Adrenal gland (tissue), 12 donors: Measurements from ENCODE around the gene UNC93B1. TPM values are rescaled to one million over a fixed set of nuclear protein-coding genes. Genes with fewer than 3 reads are reported as not detected.

Experiments
- DNase-seq, 7 donors: peaks; one replicate each; pipeline ENCODE4 v3.0.0-alpha.2; 2019 to 2020
- H3K27ac ChIP-seq, 5 donors: fragments of 200-600 bp; sonication (generic) in 4 of 5; 1 replicate in 3 of 5; 2 replicates in 2 of 5; pipeline versions ENCODE4 v1.5.1 to v1.8.0; 2016 to 2020; ENCODE audit warnings: mild to moderate bottlenecking in 1 of 5
- H3K27me3 ChIP-seq: fragments of 200-600 bp; 2 replicates; pipeline ENCODE4 v1.8.0; 2021
- H3K36me3 ChIP-seq, 2 donors: fragments of 200-600 bp; replicated peaks in 1 of 2; 1 replicate in 1 of 2; 2 replicates in 1 of 2; pipeline versions ENCODE4 v1.5.1 to v1.8.0; 2018 to 2022
- H3K4me1 ChIP-seq, 2 donors: fragments of 200-600 bp; replicated peaks in 1 of 2; 1 replicate in 1 of 2; 2 replicates in 1 of 2; pipeline versions ENCODE4 v1.5.1 to v1.8.0; 2018 to 2021
- H3K4me3 ChIP-seq, 4 donors: fragments of 200-600 bp; sonication (generic) in 3 of 4; one replicate each; pipeline ENCODE4 v1.5.1; 2016 to 2018
- H3K9me3 ChIP-seq, 3 donors: fragments of 200-600 bp; sonication (generic) in 1 of 3; replicated peaks in 1 of 3; 1 replicate in 2 of 3; 2 replicates in 1 of 3; pipeline versions ENCODE4 v1.5.1 to v1.8.0; 2016 to 2021
- POLR2A ChIP-seq, 2 donors: fragments of 450-650 bp; IDR thresholded peaks; one replicate each; pipeline ENCODE4 v1.6.1; 2017; ENCODE audit warnings: antibody characterized with exemption in 2 of 2, mild to moderate bottlenecking in 2 of 2, moderate library complexity in 1 of 2
- WGBS, 4 donors: extraction: QIAGEN DNeasy Blood & Tissue Kit in 2 of 4; methylation state at CpG; one replicate each; pipeline versions ENCODE4 v1.1.5 to v1.1.7; 2013 to 2017; 5-methylcytosine and 5-hydroxymethylcytosine counted together
- intact Hi-C, 2 donors: fragments of 100-400 bp; cut with DNase I; formaldehyde crosslinking; loops; one replicate each; pipeline versions ENCODE4 v1.14.1 to v1.15.0; 2022 to 2023
- polyA plus RNA-seq, 3 donors: library from polyadenylated mRNA; stranded (reverse); fragments of 200-250 nt in 2 of 3; fragments of 350-450 nt in 1 of 3; fragmentation: Illumina TruSeq in 1 of 3; extraction: RNeasy Lipid Tissue Mini Kit (QIAGEN cat#74804) in 1 of 3; gene quantifications; one replicate each; pipeline ENCODE4 v1.2.3, GENCODE V29; 2013 to 2014
- total RNA-seq, 9 donors: library from RNA; depleted of rRNA in 4 of 9; stranded (reverse); fragments of >200 nt in 4 of 9; fragments of 120-200 nt in 1 of 9; fragmentation: NEBNext Ultra II Directional in 1 of 9; extraction: Animal tissue kit (Norgen Biotek cat#: 25700) in 1 of 9; gene quantifications; one replicate each; pipeline versions ENCODE4 v1.1.0 to v1.2.4, GENCODE V29; 2013 to 2023
- TF ChIP-seq, protein P1 (sequence below), 6 experiments: fragments of 450-650 bp in 4 of 6; fragments of 200-600 bp in 2 of 6; sonication (generic) in 1 of 6; IDR thresholded peaks; 1 replicate in 5 of 6; 2 replicates in 1 of 6; pipeline versions ENCODE4 v1.5.1 to v1.8.0; 2016 to 2021; ENCODE audit warnings: antibody characterized with exemption in 6 of 6, mild to moderate bottlenecking in 2 of 6, moderate library complexity in 1 of 6
- donor health status: healthy with polysubstance abuse.
- donor health status: Bipolar disorder and iron deficiency.
- donor health status: DM: yes; HTN: yes; CAD: no.
- donor health status: DM: no; HTN: no; CAD: no.
- donor health status: DM: no; HTN: no; CAD: no.
- donor health status: DM: yes; HTN: yes; CAD: no.

The UNC93B1 gene
- total and polyA plus RNA-seq, 12 donors, result 4.3 to 81.2 (median 57.3) TPM

GRCh38 chr11:68021167-68021787, 17.4 kb upstream of the UNC93B1 start:
- Histone ChIP-seq H3K4me3 (no peak overlapping the region), H3K4me1 (peaks cover 8 to 33% of the 10 kb centered on the region in 2 donors), H3K9me3 (no peaks in the 10 kb centered on the region), H3K36me3 (peaks cover 0 to 5% of the 10 kb centered on the region in 2 donors), H3K27ac (peak overlapping the region in 3 of 5 donors; percentile 41 to 62 (median 62)), H3K27me3 (no peaks in the 10 kb centered on the region)
- no peak for TF ChIP-seq POLR2A (IDR thresholded peaks at IDR 0.05)
- TF ChIP-seq, protein P1, sequence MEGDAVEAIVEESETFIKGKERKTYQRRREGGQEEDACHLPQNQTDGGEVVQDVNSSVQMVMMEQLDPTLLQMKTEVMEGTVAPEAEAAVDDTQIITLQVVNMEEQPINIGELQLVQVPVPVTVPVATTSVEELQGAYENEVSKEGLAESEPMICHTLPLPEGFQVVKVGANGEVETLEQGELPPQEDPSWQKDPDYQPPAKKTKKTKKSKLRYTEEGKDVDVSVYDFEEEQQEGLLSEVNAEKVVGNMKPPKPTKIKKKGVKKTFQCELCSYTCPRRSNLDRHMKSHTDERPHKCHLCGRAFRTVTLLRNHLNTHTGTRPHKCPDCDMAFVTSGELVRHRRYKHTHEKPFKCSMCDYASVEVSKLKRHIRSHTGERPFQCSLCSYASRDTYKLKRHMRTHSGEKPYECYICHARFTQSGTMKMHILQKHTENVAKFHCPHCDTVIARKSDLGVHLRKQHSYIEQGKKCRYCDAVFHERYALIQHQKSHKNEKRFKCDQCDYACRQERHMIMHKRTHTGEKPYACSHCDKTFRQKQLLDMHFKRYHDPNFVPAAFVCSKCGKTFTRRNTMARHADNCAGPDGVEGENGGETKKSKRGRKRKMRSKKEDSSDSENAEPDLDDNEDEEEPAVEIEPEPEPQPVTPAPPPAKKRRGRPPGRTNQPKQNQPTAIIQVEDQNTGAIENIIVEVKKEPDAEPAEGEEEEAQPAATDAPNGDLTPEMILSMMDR (IDR thresholded peaks at IDR 0.05), result peak in 5 of 6 experiments; percentile 22 to 44 (median 39)
- intact Hi-C loops, result no loop called here
- WGBS, 4 donors, result 69 to 91% (median 76%) methylated on average over 7 to 27 of the region's 27 CpGs
- peak in 3 of 7 donors; percentile 60 to 70 (median 70) for DNase-seq

GRCh38 chr11:68020575-68020974, 16.7 kb upstream of the UNC93B1 start:
- DNase-seq, result peak in 6 of 7 donors; percentile 70 to 81 (median 78)
- H3K36me3 ChIP-seq, result peaks cover 0 to 5% of the 10 kb centered on the region in 2 donors
- H3K27me3 ChIP-seq, result no peaks in the 10 kb centered on the region
- 23 to 40% (median 33%) methylated on average over 9 to 11 of the region's 11 CpGs for WGBS, 4 donors
- H3K4me3 ChIP-seq, result no peak overlapping the region
- TF ChIP-seq, protein P1 (IDR thresholded peaks at IDR 0.05), result peak; percentile 28 to 65 (median 40)
- peak in 1 of 2 donors; percentile 29 for TF ChIP-seq POLR2A (IDR thresholded peaks at IDR 0.05)
- intact Hi-C loops, result no loop called here
- peaks cover 8 to 33% of the 10 kb centered on the region in 2 donors for H3K4me1 ChIP-seq
- H3K9me3 ChIP-seq, result no peaks in the 10 kb centered on the region
- H3K27ac ChIP-seq, result peak overlapping the region in 3 of 5 donors; percentile 41 to 62 (median 62)

DNA sequence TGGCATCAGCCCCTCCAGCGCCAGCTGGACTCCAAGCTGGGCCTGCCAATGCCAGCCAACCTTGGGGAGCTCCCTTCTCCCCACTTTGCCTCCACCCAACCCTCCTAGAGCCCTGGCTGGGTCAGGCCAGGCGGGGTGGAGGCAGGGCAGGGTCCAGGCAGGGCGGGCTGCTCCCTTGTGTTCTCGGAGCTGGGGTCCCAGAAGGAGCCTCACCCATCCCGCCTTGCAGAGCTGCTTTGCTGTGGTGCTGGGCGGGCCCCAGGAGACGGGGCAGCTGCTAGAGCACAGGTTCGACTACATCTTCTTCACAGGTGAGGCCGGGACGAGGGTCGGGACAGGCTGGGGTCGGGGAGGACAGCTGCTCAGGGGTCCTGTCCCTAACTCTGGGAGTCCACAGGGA, 15.6 kb upstream of the UNC93B1 start:
- no peak for TF ChIP-seq POLR2A (IDR thresholded peaks at IDR 0.05)
- TF ChIP-seq, protein P1 (IDR thresholded peaks at IDR 0.05), result no peak
- peak overlapping the region in 1 of 5 donors; percentile 37 for H3K27ac ChIP-seq
- no peaks in the 10 kb centered on the region for H3K9me3 ChIP-seq
- intact Hi-C loops, result loop anchor here in 1 of 2 donors (10.0 kb wide), 1 partner anchor 185 kb away; no protein-coding TSS in a partner anchor
- no peaks in the 10 kb centered on the region for H3K27me3 ChIP-seq
- H3K36me3 ChIP-seq, result peaks cover 0 to 5% of the 10 kb centered on the region in 2 donors
- no peak for DNase-seq
- 89 to 94% (median 89%) methylated on average over 10 to 12 of the region's 12 CpGs; no CpG with 5 or more reads in 1 of the 4 donors for WGBS, 4 donors
- H3K4me1 ChIP-seq, result peaks cover 17 to 41% of the 10 kb centered on the region in 2 donors
- no peak overlapping the region for H3K4me3 ChIP-seq

DNA sequence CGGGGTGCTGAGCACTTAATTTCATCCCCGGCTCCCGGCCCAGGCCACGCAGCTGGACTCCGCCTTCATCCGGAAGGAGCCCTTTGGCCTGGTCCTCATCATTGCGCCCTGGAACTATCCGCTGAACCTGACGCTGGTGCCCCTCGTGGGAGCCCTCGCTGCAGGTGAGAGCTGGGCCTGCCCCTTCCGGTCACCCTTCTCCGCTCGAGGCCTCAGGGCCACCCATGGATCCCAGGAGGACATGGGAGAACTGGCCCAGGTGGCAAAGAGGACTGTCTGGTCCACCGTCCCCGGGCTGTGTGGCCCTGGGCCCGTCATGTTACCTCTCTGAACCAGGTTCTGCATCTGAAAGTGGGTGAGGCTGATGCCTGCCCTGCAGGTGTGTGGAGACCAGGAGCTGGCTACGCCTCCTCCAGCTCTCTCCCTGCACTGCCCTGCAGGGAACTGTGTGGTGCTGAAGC, 14.9 kb upstream of the UNC93B1 start:
- DNase-seq, result no peak
- intact Hi-C loops, result loop anchor here in 1 of 2 donors (10.0 kb wide), 1 partner anchor 186 kb away; no protein-coding TSS in a partner anchor
- no peaks in the 10 kb centered on the region for H3K27me3 ChIP-seq
- H3K4me1 ChIP-seq, result peaks cover 24 to 48% of the 10 kb centered on the region in 2 donors
- H3K27ac ChIP-seq, result no peak overlapping the region
- H3K9me3 ChIP-seq, result no peaks in the 10 kb centered on the region
- 73 to 90% (median 88%) methylated on average over 3 to 18 of the region's 18 CpGs for WGBS, 4 donors
- H3K4me3 ChIP-seq, result no peak overlapping the region
- TF ChIP-seq, protein P1 (IDR thresholded peaks at IDR 0.05), result no peak
- no peak for TF ChIP-seq POLR2A (IDR thresholded peaks at IDR 0.05)
- H3K36me3 ChIP-seq, result peaks cover 0 to 5% of the 10 kb centered on the region in 2 donors
